GM23338 (cell line): Measurements from ENCODE around the gene EXOC4. TPM values are rescaled to one million over a fixed set of nuclear protein-coding genes. Genes with fewer than 3 reads are reported as not detected.

Experiments used
- ATAC-seq: fragments of 200-7000 bp; cut with Tn5 transposase; 3 replicates; pipeline ENCODE4 v1.9.1; 2020
- DNase-seq: peaks from one replicate; pipeline ENCODE4 v3.0.0-alpha.2; 2015; ENCODE audit warnings: low spot score
- H2AFZ ChIP-seq: fragments of 200-600 bp; sonication (generic); 2 replicates; pipeline ENCODE4 v1.8.0; 2016; ENCODE audit warnings: antibody characterized with exemption, mild to moderate bottlenecking, moderate library complexity
- H3F3A ChIP-seq: fragments of 200-600 bp; sonication (generic); replicated peaks from 2 replicates; pipeline ENCODE4 v1.8.0; 2017; ENCODE audit warnings: antibody characterized with exemption, mixed run types, low read depth
- H3K27ac ChIP-seq: fragments of 200-600 bp; sonication (generic); 2 replicates; pipeline ENCODE4 v1.6.1; 2016; ENCODE audit warnings: low read depth
- H3K27me3 ChIP-seq: fragments of 200-600 bp; sonication (generic); 2 replicates; pipeline ENCODE4 v1.8.0; 2016; ENCODE audit warnings: mild to moderate bottlenecking, mixed run types, moderate library complexity; ENCODE audit not compliant: insufficient read depth
- H3K36me3 ChIP-seq: fragments of 200-600 bp; sonication (generic); 2 replicates; pipeline ENCODE4 v1.8.0; 2016; ENCODE audit warnings: mild to moderate bottlenecking; ENCODE audit not compliant: insufficient read depth
- H3K4me1 ChIP-seq: fragments of 200-600 bp; sonication (generic); 2 replicates; pipeline ENCODE4 v1.8.0; 2016; ENCODE audit warnings: mild to moderate bottlenecking, moderate library complexity; ENCODE audit not compliant: insufficient read depth
- H3K4me2 ChIP-seq: fragments of 200-600 bp; sonication (generic); 2 replicates; pipeline ENCODE4 v1.7.1; 2017; ENCODE audit warnings: mixed run types
- H3K4me3 ChIP-seq: fragments of 200-600 bp; sonication (generic); 2 replicates; pipeline ENCODE4 v1.6.1; 2016; ENCODE audit warnings: mixed run types
- H3K79me2 ChIP-seq: fragments of 200-600 bp; sonication (generic); replicated peaks from 2 replicates; pipeline ENCODE4 v1.8.0; 2017; ENCODE audit warnings: mild to moderate bottlenecking; ENCODE audit not compliant: insufficient read depth
- H3K9me2 ChIP-seq: fragments of 200-600 bp; sonication (generic); 2 replicates; pipeline ENCODE4 v1.8.0; 2017; ENCODE audit not compliant: insufficient read depth
- H4K20me1 ChIP-seq: fragments of 200-600 bp; sonication (generic); replicated peaks from 2 replicates; pipeline ENCODE4 v1.8.0; 2017; ENCODE audit warnings: mild to moderate bottlenecking; ENCODE audit not compliant: insufficient read depth
- H3K27ac Mint-ChIP-seq: 2 replicates; pipeline ENCODE4 v1.8.0; 2020; ENCODE audit warnings: inconsistent platforms, mild to moderate bottlenecking, moderate library complexity, mixed read lengths
- H3K27me3 Mint-ChIP-seq: 3 replicates; pipeline ENCODE4 v1.8.0; 2022; ENCODE audit warnings: low read depth, mild to moderate bottlenecking, moderate library complexity, mixed read lengths, inconsistent platforms; ENCODE audit not compliant: insufficient read depth, poor library complexity
- H3K36me3 Mint-ChIP-seq: 3 replicates; pipeline ENCODE4 v1.8.0; 2021; ENCODE audit warnings: low read depth, mild to moderate bottlenecking, inconsistent platforms, moderate library complexity, mixed read lengths
- H3K4me1 Mint-ChIP-seq: 3 replicates; pipeline ENCODE4 v1.8.0; 2020; ENCODE audit warnings: mild to moderate bottlenecking, inconsistent platforms, mixed read lengths
- H3K4me3 Mint-ChIP-seq: 3 replicates; pipeline ENCODE4 v1.8.0; 2021; ENCODE audit warnings: moderate library complexity, mild to moderate bottlenecking, inconsistent platforms, mixed read lengths
- H3K9me3 Mint-ChIP-seq: 3 replicates; pipeline ENCODE4 v1.8.0; 2020; ENCODE audit warnings: moderate library complexity, mild to moderate bottlenecking, inconsistent platforms, mixed read lengths
- CREB1 ChIP-seq: fragments of 250-450 bp; sonication (Bioruptor Pico); IDR thresholded peaks from 2 replicates; pipeline ENCODE4 v1.5.0; 2020; ENCODE audit warnings: low read depth, mild to moderate bottlenecking, moderate library complexity
- JUNB ChIP-seq: IDR thresholded peaks from one replicate; pipeline ENCODE4 v1.6.1; 2016; ENCODE audit warnings: antibody characterized with exemption; ENCODE audit not compliant: unreplicated experiment
- NANOG ChIP-seq: IDR thresholded peaks from 2 replicates; pipeline ENCODE4 v1.6.1; 2016; ENCODE audit warnings: antibody characterized with exemption, borderline replicate concordance
- POLR2AphosphoS5 ChIP-seq: IDR thresholded peaks from 2 replicates; pipeline ENCODE4 v1.6.1; 2016; ENCODE audit warnings: antibody characterized with exemption, low read depth
- STAT1 ChIP-seq: IDR thresholded peaks from one replicate; pipeline ENCODE4 v1.6.1; 2016; ENCODE audit warnings: antibody characterized with exemption; ENCODE audit not compliant: unreplicated experiment
- ZNF114 ChIP-seq: fragments of 250-450 bp; sonication (Bioruptor Pico); IDR thresholded peaks from 2 replicates; pipeline ENCODE4 v1.5.0; 2020; ENCODE audit warnings: mild to moderate bottlenecking, moderate library complexity
- ZNF331 ChIP-seq: fragments of 250-450 bp; sonication (Bioruptor Pico); IDR thresholded peaks from 2 replicates; pipeline ENCODE4 v1.5.0; 2020; ENCODE audit warnings: low read depth, mild to moderate bottlenecking, moderate library complexity
- polyA plus RNA-seq: library from polyadenylated mRNA; unstranded; fragments of >200 nt; fragmentation: Nextera tagmentation; extraction: Ambion mirVana; gene quantifications from 2 replicates; pipeline ENCODE4 v1.2.1, GENCODE V29; 2016
- total RNA-seq: library from RNA; depleted of rRNA; stranded (reverse); fragments of >200 nt; shearing (Covaris generic); gene quantifications from 2 replicates; pipeline ENCODE4 v1.2.3, GENCODE V29; 2014
- TF ChIP-seq, protein P1 (sequence below), 2 experiments: fragments of 200-600 bp in 1 of 2; sonication (generic) in 1 of 2; conservative IDR thresholded peaks; 2 replicates each; pipeline versions ENCODE4 v1.5.1 to v1.6.1; 2016 to 2017; ENCODE audit warnings: antibody characterized with exemption in 2 of 2, low read depth in 2 of 2, mild to moderate bottlenecking in 2 of 2, moderate library complexity in 1 of 2
- TF ChIP-seq, protein P2 (sequence below): IDR thresholded peaks from one replicate; pipeline ENCODE4 v1.6.1; 2018; ENCODE audit warnings: antibody characterized with exemption; ENCODE audit not compliant: unreplicated experiment
- TF ChIP-seq, protein P3 (sequence below): fragments of 250-450 bp; sonication (Bioruptor Pico); IDR thresholded peaks from 2 replicates; pipeline ENCODE4 v1.5.0; 2020; ENCODE audit warnings: mild to moderate bottlenecking, moderate library complexity

Gene EXOC4
- total and polyA plus RNA-seq, 2 experiments from 2014 or later, result 37.5 to 52.7 TPM

GRCh38 chr7:134042307-134042706 is 789.4 kb downstream of the EXOC4 start:
- no peaks in the 10 kb centered on the region for H3K36me3 Mint-ChIP-seq
- Histone ChIP-seq H3F3A (no peaks in the 10 kb centered on the region), H3K79me2 (no peaks in the 10 kb centered on the region), H3K4me3 (no peak overlapping the region), H3K9me2 (peaks cover 7% of the 10 kb centered on the region; the same call in 1 of the 2 replicates), H3K27me3 (no peaks in the 10 kb centered on the region), H3K4me1 (peaks cover 11% of the 10 kb centered on the region), H4K20me1 (no peaks in the 10 kb centered on the region), H2AFZ (no peak overlapping the region), H3K4me2 (no peak overlapping the region), H3K27ac (no peak overlapping the region), H3K36me3 (no peaks in the 10 kb centered on the region)
- no peak overlapping the region for H3K27ac Mint-ChIP-seq
- H3K9me3 Mint-ChIP-seq, result no peaks in the 10 kb centered on the region
- no peak for DNase-seq
- no peak overlapping the region for H3K4me3 Mint-ChIP-seq
- peaks cover 12% of the 10 kb centered on the region for H3K4me1 Mint-ChIP-seq
- TF ChIP-seq ZNF331 (CRISPR knock-in tag) (no peak), ZNF114 (no peak), NANOG (no peak), JUNB (no peak), STAT1 (no peak), CREB1 (CRISPR knock-in tag) (no peak), POLR2AphosphoS5 (no peak)
- TF ChIP-seq, protein P1, sequence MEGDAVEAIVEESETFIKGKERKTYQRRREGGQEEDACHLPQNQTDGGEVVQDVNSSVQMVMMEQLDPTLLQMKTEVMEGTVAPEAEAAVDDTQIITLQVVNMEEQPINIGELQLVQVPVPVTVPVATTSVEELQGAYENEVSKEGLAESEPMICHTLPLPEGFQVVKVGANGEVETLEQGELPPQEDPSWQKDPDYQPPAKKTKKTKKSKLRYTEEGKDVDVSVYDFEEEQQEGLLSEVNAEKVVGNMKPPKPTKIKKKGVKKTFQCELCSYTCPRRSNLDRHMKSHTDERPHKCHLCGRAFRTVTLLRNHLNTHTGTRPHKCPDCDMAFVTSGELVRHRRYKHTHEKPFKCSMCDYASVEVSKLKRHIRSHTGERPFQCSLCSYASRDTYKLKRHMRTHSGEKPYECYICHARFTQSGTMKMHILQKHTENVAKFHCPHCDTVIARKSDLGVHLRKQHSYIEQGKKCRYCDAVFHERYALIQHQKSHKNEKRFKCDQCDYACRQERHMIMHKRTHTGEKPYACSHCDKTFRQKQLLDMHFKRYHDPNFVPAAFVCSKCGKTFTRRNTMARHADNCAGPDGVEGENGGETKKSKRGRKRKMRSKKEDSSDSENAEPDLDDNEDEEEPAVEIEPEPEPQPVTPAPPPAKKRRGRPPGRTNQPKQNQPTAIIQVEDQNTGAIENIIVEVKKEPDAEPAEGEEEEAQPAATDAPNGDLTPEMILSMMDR (conservative IDR thresholded peaks at IDR 0.05; ENCODE audit: low read depth in 2 of 2), result no peak
- TF ChIP-seq, protein P2, sequence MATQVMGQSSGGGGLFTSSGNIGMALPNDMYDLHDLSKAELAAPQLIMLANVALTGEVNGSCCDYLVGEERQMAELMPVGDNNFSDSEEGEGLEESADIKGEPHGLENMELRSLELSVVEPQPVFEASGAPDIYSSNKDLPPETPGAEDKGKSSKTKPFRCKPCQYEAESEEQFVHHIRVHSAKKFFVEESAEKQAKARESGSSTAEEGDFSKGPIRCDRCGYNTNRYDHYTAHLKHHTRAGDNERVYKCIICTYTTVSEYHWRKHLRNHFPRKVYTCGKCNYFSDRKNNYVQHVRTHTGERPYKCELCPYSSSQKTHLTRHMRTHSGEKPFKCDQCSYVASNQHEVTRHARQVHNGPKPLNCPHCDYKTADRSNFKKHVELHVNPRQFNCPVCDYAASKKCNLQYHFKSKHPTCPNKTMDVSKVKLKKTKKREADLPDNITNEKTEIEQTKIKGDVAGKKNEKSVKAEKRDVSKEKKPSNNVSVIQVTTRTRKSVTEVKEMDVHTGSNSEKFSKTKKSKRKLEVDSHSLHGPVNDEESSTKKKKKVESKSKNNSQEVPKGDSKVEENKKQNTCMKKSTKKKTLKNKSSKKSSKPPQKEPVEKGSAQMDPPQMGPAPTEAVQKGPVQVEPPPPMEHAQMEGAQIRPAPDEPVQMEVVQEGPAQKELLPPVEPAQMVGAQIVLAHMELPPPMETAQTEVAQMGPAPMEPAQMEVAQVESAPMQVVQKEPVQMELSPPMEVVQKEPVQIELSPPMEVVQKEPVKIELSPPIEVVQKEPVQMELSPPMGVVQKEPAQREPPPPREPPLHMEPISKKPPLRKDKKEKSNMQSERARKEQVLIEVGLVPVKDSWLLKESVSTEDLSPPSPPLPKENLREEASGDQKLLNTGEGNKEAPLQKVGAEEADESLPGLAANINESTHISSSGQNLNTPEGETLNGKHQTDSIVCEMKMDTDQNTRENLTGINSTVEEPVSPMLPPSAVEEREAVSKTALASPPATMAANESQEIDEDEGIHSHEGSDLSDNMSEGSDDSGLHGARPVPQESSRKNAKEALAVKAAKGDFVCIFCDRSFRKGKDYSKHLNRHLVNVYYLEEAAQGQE, result no peak
- TF ChIP-seq, protein P3, sequence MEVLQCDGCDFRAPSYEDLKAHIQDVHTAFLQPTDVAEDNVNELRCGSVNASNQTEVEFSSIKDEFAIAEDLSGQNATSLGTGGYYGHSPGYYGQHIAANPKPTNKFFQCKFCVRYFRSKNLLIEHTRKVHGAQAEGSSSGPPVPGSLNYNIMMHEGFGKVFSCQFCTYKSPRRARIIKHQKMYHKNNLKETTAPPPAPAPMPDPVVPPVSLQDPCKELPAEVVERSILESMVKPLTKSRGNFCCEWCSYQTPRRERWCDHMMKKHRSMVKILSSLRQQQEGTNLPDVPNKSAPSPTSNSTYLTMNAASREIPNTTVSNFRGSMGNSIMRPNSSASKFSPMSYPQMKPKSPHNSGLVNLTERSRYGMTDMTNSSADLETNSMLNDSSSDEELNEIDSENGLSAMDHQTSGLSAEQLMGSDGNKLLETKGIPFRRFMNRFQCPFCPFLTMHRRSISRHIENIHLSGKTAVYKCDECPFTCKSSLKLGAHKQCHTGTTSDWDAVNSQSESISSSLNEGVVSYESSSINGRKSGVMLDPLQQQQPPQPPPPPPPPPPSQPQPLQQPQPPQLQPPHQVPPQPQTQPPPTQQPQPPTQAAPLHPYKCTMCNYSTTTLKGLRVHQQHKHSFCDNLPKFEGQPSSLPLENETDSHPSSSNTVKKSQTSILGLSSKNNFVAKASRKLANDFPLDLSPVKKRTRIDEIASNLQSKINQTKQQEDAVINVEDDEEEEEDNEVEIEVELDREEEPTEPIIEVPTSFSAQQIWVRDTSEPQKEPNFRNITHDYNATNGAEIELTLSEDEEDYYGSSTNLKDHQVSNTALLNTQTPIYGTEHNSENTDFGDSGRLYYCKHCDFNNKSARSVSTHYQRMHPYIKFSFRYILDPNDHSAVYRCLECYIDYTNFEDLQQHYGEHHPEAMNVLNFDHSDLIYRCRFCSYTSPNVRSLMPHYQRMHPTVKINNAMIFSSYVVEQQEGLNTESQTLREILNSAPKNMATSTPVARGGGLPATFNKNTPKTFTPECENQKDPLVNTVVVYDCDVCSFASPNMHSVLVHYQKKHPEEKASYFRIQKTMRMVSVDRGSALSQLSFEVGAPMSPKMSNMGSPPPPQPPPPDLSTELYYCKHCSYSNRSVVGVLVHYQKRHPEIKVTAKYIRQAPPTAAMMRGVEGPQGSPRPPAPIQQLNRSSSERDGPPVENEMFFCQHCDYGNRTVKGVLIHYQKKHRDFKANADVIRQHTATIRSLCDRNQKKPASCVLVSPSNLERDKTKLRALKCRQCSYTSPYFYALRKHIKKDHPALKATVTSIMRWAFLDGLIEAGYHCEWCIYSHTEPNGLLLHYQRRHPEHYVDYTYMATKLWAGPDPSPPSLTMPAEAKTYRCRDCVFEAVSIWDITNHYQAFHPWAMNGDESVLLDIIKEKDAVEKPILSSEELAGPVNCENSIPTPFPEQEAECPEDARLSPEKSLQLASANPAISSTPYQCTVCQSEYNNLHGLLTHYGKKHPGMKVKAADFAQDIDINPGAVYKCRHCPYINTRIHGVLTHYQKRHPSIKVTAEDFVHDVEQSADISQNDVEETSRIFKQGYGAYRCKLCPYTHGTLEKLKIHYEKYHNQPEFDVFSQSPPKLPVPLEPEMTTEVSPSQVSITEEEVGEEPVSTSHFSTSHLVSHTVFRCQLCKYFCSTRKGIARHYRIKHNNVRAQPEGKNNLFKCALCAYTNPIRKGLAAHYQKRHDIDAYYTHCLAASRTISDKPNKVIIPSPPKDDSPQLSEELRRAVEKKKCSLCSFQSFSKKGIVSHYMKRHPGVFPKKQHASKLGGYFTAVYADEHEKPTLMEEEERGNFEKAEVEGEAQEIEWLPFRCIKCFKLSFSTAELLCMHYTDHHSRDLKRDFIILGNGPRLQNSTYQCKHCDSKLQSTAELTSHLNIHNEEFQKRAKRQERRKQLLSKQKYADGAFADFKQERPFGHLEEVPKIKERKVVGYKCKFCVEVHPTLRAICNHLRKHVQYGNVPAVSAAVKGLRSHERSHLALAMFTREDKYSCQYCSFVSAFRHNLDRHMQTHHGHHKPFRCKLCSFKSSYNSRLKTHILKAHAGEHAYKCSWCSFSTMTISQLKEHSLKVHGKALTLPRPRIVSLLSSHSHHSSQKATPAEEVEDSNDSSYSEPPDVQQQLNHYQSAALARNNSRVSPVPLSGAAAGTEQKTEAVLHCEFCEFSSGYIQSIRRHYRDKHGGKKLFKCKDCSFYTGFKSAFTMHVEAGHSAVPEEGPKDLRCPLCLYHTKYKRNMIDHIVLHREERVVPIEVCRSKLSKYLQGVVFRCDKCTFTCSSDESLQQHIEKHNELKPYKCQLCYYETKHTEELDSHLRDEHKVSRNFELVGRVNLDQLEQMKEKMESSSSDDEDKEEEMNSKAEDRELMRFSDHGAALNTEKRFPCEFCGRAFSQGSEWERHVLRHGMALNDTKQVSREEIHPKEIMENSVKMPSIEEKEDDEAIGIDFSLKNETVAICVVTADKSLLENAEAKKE (CRISPR knock-in tag), result no peak
- H3K27me3 Mint-ChIP-seq, result peaks cover 3% of the 10 kb centered on the region
- no peak for ATAC-seq
